A549 (cell line): ENCODE measurements around the gene SLC22A31. TPM values are rescaled to one million over a fixed set of nuclear protein-coding genes. Genes with fewer than 3 reads are reported as not detected.
A peak's percentile ranks its signal among the peaks of the same experiment; 100 is the strongest.

Source experiments
- ATAC-seq, 2 experiments: fragments of 200-7000 bp in 1 of 2; fragments of >200 bp in 1 of 2; cut with Nextera tagmentation in 1 of 2; cut with Tn5 transposase in 1 of 2; 3 replicates each; pipeline versions ENCODE4 v1.8.0 to v1.9.1; 2018 to 2020; ENCODE audit warnings: mild to moderate bottlenecking in 1 of 2, moderate library complexity in 1 of 2
- CTCF ChIA-PET: fragments of 300-600 bp; sonication (Branson Sonifier 250); formaldehyde crosslinking; extraction: SDS; loops from one replicate; lab custom pipeline; 2021; ENCODE audit warnings: antibody characterized with exemption, inconsistent platforms; lab: Yijun Ruan, JAX
- POLR2A ChIA-PET: fragments of 350-600 bp; formaldehyde crosslinking; extraction: SDS; loops from one replicate; lab custom pipeline; 2021; ENCODE audit warnings: antibody characterized with exemption, inconsistent platforms; lab: Yijun Ruan, JAX
- DNase-seq, 2 experiments: peaks; one replicate each; pipeline versions ENCODE4 v3.0.0 to v3.0.0-alpha.2; 2011 to 2016; ENCODE audit warnings: low read depth in 1 of 2, low spot score in 1 of 2
- FAIRE-seq: peaks from 2 replicates; lab custom pipeline; 2011; peaks lifted over from hg19 to GRCh38; lab: Jason Lieb, UNC
- H3K27ac ChIP-seq, 2 experiments: fragments of >200 bp; sonication (Bioruptor Twin); formaldehyde crosslinking; 3 replicates each; pipeline ENCODE4 v1.5.1; 2016 to 2017
- H3K4me1 ChIP-seq: fragments of >200 bp; sonication (Bioruptor Twin); formaldehyde crosslinking; 3 replicates; pipeline ENCODE4 v1.6.1; 2016
- H3K4me2 ChIP-seq: fragments of >200 bp; sonication (Bioruptor Twin); formaldehyde crosslinking; 3 replicates; pipeline ENCODE4 v1.6.1; 2016
- H3K4me3 ChIP-seq: fragments of >200 bp; sonication (Bioruptor Twin); formaldehyde crosslinking; 3 replicates; pipeline ENCODE4 v1.5.1; 2016
- H3K9me3 ChIP-seq: fragments of >200 bp; sonication (Bioruptor Twin); formaldehyde crosslinking; 3 replicates; pipeline ENCODE4 v1.6.1; 2016
- ESRRA ChIP-seq: fragments of 150-350 bp; IDR thresholded peaks from 2 replicates; pipeline ENCODE4 v1.6.1; 2014; ENCODE audit warnings: mild to moderate bottlenecking, low read length, borderline replicate concordance
- FOSB ChIP-seq: fragments of 250-450 bp; sonication (Bioruptor Pico); IDR thresholded peaks from 2 replicates; pipeline ENCODE4 v1.5.0; 2020; ENCODE audit warnings: mild to moderate bottlenecking, moderate library complexity
- FOXS1 ChIP-seq: fragments of 250-450 bp; sonication (Bioruptor Pico); IDR thresholded peaks from 2 replicates; pipeline ENCODE4 v1.5.0; 2020; ENCODE audit warnings: mild to moderate bottlenecking, moderate library complexity
- HEYL ChIP-seq: fragments of 250-450 bp; sonication (Bioruptor Pico); IDR thresholded peaks from 2 replicates; pipeline ENCODE4 v1.8.0; 2021; ENCODE audit warnings: mild to moderate bottlenecking, moderate library complexity
- KDM1A ChIP-seq: fragments of 200-600 bp; sonication (generic); IDR thresholded peaks from 2 replicates; pipeline ENCODE4 v1.6.1; 2016; ENCODE audit warnings: low read depth, mild to moderate bottlenecking
- MAFK ChIP-seq: fragments of 450-650 bp; IDR thresholded peaks from 2 replicates; pipeline ENCODE4 v1.6.1; 2014; ENCODE audit not compliant: partially characterized antibody
- RCOR1 ChIP-seq: fragments of 150-350 bp; IDR thresholded peaks from 2 replicates; pipeline ENCODE4 v1.6.1; 2014; ENCODE audit warnings: antibody characterized with exemption, low read length, low read depth
- SMC3 ChIP-seq: fragments of >200 bp; sonication (Bioruptor Twin); formaldehyde crosslinking; IDR thresholded peaks from 3 replicates; pipeline ENCODE4 v1.6.1; 2018; ENCODE audit warnings: inconsistent platforms
- TFCP2L1 ChIP-seq: fragments of 250-450 bp; sonication (Bioruptor Pico); IDR thresholded peaks from 2 replicates; pipeline ENCODE4 v1.5.0; 2021; ENCODE audit warnings: mild to moderate bottlenecking
- WGBS: methylation state at CpG from one replicate; pipeline ENCODE4 v1.1.6; 2017; ENCODE audit errors: missing lambda C conversion rate; 5-methylcytosine and 5-hydroxymethylcytosine counted together
- polyA plus RNA-seq, 4 experiments: library from polyadenylated mRNA; depleted of rRNA in 3 of 4; stranded (reverse); fragments of >200 nt; fragmentation: RNase III in 1 of 4; extraction: RNeasy Plus Mini Kit Qiagen cat#74134 plus additional on column Dnase treatment in 1 of 4; gene quantifications; 2 replicates in 3 of 4; 3 replicates in 1 of 4; pipeline ENCODE4 v1.2.3, GENCODE V29; 2011 to 2017
- TF ChIP-seq, protein P1 (sequence below): fragments of 450-650 bp; IDR thresholded peaks from 2 replicates; pipeline ENCODE4 v1.6.1; 2014; ENCODE audit warnings: antibody characterized with exemption
- TF ChIP-seq, protein P2 (sequence below): IDR thresholded peaks from 2 replicates; pipeline ENCODE4 v1.6.1; 2012; ENCODE audit warnings: low read depth, borderline replicate concordance
- TF ChIP-seq, protein P3 (sequence below): fragments of >200 bp; sonication (Bioruptor Twin); formaldehyde crosslinking; IDR thresholded peaks from 3 replicates; pipeline ENCODE4 v1.6.1; 2016
- TF ChIP-seq, protein P4 (sequence below): IDR thresholded peaks from 2 replicates; pipeline ENCODE4 v1.6.1; 2012

SLC22A31 gene
- polyA plus RNA-seq, 2 of the 4 experiments (the other 2 are of a cell fraction) = 0.36 to 0.77 TPM

DNA sequence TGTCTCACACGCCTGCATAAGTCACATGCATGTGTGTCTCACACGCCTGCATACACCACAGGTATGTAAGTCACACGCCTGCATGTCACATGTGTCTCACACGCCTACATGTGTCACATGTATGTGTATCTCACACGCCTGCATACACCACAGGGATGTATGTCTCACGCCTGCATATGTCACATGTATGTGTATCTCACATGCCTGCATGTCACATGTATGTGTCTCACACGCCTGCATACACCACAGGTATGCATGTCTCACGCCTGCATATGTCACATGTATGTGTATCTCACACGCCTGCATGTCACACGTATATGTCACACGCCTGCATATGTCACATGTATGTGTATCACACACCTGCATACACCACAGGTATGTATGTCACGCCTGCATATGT is 42.6 kb downstream of the SLC22A31 start:
- Histone ChIP-seq H3K9me3 (peaks cover 4% of the 10 kb centered on the region; the same call in 2 of the 3 replicates), H3K27ac (no peak overlapping the region), H3K4me2 (no peak overlapping the region), H3K4me3 (no peak overlapping the region), H3K4me1 (no peaks in the 10 kb centered on the region)
- ATAC-seq = no peak
- WGBS = 62% methylated on average over 12 of the region's 12 CpGs
- FAIRE-seq = no peak
- ChIA-PET CTCF (no interaction called here), POLR2A (no interaction called here)
- TF ChIP-seq TFCP2L1 (CRISPR knock-in tag) (no peak), SMC3 (no peak)
- TF ChIP-seq, protein P1, sequence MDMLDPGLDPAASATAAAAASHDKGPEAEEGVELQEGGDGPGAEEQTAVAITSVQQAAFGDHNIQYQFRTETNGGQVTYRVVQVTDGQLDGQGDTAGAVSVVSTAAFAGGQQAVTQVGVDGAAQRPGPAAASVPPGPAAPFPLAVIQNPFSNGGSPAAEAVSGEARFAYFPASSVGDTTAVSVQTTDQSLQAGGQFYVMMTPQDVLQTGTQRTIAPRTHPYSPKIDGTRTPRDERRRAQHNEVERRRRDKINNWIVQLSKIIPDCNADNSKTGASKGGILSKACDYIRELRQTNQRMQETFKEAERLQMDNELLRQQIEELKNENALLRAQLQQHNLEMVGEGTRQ = peak; percentile 5; the same call in 1 of the 2 replicates
- DNase-seq = no peak

DNA sequence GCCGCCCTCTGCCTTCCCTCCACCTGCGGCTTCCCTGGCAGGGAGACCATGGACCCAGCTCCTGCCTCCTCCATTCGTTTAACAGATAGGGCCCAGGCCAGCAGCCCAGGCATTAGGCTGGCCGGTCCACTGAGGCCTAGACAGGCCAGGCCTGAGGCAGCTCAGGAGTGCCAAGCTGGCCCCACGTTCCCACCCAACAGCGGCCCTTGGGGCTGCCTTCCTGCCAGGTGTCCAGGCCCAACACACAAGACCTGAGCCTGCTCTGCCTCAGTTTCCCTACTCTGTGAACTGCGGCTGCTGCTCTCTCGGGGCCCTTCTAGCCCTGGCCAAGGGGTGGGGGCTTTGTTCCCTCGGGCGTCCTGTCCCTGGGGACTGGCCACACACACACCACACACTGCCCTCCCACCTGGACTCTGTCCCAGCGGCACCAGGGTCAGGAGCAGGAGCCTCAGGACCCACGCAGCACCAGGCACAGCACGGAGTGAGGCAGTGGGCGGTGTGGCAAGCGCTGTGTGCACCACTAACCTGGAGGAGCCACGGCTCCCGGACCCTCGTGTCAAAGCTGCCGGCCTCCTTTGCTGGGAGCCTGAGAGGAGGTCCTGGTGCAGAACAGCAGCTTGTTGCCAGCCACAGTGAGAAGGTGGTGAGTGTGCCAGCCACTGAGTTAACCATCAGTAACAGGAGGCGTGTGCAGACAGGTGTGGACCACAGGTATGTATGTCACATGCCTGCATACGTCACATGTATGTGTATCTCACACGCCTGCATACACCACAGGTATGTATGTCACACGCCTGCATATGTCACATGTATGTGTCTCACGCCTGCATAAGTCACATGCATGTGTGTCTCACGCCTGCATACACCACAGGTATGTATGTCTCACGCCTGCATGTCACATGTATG is 43.3 kb downstream of the SLC22A31 start:
- no peak overlapping the region for H3K27ac ChIP-seq
- H3K9me3 ChIP-seq = peaks cover 4% of the 10 kb centered on the region; the same call in 2 of the 3 replicates
- peak in 1 of 2 experiments; percentile 18; a peak in 2 of 6 replicates for ATAC-seq
- CTCF ChIA-PET = interaction anchor here (3.6 kb wide), 1 partner anchor 10 kb away, joined by 21 read pairs; no protein-coding TSS in a partner anchor
- DNase-seq = no peak
- H3K4me1 ChIP-seq = no peaks in the 10 kb centered on the region
- WGBS = 71% methylated on average over 17 of the region's 26 CpGs
- no peak overlapping the region for H3K4me2 ChIP-seq
- POLR2A ChIA-PET = no interaction called here
- H3K4me3 ChIP-seq = no peak overlapping the region
- TF ChIP-seq, protein P2, sequence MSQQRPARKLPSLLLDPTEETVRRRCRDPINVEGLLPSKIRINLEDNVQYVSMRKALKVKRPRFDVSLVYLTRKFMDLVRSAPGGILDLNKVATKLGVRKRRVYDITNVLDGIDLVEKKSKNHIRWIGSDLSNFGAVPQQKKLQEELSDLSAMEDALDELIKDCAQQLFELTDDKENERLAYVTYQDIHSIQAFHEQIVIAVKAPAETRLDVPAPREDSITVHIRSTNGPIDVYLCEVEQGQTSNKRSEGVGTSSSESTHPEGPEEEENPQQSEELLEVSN = no peak
- no peak for TF ChIP-seq HEYL (CRISPR knock-in tag)
- TF ChIP-seq KDM1A = no peak
- TF ChIP-seq, protein P3, sequence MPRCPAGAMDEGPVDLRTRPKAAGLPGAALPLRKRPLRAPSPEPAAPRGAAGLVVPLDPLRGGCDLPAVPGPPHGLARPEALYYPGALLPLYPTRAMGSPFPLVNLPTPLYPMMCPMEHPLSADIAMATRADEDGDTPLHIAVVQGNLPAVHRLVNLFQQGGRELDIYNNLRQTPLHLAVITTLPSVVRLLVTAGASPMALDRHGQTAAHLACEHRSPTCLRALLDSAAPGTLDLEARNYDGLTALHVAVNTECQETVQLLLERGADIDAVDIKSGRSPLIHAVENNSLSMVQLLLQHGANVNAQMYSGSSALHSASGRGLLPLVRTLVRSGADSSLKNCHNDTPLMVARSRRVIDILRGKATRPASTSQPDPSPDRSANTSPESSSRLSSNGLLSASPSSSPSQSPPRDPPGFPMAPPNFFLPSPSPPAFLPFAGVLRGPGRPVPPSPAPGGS = no peak
- TF ChIP-seq, protein P1 = 0 out of 2 replicates have a peak, but pooled peaks have one; percentile 3
- TF ChIP-seq, all 56 proteins: peak for 1
- FAIRE-seq = no peak

DNA sequence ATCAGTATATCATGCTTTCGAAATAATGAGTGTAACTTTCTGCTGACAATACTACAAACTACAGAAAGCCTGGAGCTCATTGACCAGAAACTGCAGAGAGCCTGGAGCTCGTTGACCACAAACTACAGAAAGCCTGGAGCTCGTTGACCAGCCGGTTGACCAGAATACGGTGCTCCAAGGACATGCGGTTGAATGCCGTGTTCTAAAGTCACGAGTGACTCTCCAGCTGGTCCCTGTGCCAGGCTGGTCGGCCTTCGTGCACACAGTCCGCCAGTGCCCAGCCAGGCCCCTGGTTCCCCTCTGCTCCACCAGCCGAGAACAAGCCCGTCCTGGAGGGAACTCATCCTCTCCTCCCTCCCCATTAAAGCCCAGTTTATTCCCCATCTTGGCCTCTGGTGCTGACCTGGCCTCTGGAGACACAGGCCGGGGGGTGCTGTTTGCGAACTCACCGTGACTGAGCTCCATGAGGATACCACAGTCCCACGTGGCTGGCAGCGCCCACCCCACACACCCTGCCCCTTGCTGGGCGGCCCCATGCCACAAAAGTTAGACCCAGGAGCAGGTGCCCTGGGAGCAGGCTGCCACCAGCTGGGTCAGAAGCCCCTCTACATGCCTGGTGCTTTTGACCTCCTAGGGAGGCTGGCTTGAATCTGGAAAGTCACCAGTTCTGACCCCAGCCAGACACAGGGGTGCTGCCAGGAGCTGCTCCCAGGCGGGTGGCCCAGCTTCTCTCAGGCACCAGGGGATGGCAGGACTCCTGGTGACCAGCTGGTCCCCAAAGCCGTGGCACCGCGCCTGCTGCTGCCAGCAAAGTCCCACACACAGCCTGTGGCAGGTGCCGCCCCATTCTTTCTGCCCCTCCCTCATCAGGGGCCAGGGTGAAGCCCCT is 44.2 kb downstream of the SLC22A31 start:
- ChIA-PET CTCF (interaction anchor here (3.6 kb wide), 1 partner anchor 11 kb away, joined by 21 read pairs; no protein-coding TSS in a partner anchor), POLR2A (no interaction called here)
- ATAC-seq (peak in 1 of 2 experiments; percentile 11; a peak in 3 of 6 replicates), DNase-seq (no peak), FAIRE-seq (no peak)
- Histone ChIP-seq H3K4me1 (no peaks in the 10 kb centered on the region), H3K9me3 (peaks cover 4% of the 10 kb centered on the region; the same call in 2 of the 3 replicates), H3K4me2 (no peak overlapping the region), H3K4me3 (no peak overlapping the region), H3K27ac (no peak overlapping the region)
- WGBS = 80% methylated on average over 24 of the region's 24 CpGs
- TF ChIP-seq MAFK (no peak), FOXS1 (no peak), ESRRA (no peak), FOSB (no peak), RCOR1 (no peak), SMC3 (no peak)
- TF ChIP-seq, protein P4, sequence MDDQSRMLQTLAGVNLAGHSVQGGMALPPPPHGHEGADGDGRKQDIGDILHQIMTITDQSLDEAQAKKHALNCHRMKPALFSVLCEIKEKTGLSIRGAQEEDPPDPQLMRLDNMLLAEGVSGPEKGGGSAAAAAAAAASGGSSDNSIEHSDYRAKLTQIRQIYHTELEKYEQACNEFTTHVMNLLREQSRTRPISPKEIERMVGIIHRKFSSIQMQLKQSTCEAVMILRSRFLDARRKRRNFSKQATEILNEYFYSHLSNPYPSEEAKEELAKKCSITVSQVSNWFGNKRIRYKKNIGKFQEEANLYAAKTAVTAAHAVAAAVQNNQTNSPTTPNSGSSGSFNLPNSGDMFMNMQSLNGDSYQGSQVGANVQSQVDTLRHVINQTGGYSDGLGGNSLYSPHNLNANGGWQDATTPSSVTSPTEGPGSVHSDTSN = no peak
- TF ChIP-seq, protein P1 = no peak
